ENCODE measurements around the gene CELF2. TPM values are rescaled to one million over a fixed set of nuclear protein-coding genes. Genes with fewer than 3 reads are reported as not detected.

The CELF2 gene
- total and polyA plus RNA-seq, 2 experiments from 2014 or later: 14.4 to 26.5 TPM

DNA sequence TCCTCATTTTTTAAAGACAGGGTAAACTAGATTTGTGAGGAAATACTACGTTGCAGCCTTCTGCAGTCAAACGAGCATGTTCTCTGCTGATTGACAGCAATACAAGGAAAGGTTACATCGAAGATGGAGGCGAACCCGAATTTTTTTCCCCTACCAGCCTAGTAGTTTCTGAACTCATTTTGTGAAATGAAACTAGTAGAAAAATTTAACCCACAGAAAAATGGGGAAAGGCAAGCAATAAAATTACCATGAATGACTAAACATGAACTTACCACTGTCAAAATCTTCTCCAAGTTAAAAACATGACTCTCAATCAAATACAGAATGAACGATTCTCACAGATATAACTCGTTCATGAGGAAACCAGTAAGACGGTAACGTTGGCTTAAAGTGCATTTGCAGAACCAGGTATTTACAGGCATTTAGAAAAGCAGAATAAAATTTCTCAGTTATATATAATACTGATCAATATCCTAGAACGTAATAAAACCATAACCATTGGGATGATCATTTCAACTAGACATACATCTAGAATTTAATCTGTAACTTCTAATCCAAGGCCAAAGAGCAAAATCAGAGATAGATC lies 73.9 kb downstream of the CELF2 start:
- no peaks in the 10 kb centered on the region for H3K79me2 ChIP-seq (ENCODE audit: insufficient read depth)
- no peaks in the 10 kb centered on the region for H4K20me1 ChIP-seq (ENCODE audit: insufficient read depth)
- H3K9me3 ChIP-seq (ENCODE audit: low read depth): no peaks in the 10 kb centered on the region
- 64 to 67% methylated on average over 10 of the region's 10 CpGs for WGBS, 2 experiments (ENCODE audit: low coverage in 1 of 2, low lambda C conversion rate in 2 of 2, missing lambda C conversion rate in 2 of 2)
- no peak overlapping the region for H3K9ac ChIP-seq
- in situ Hi-C loops (cut with MboI): no loop called here
- H2AFZ ChIP-seq: no peak overlapping the region
- H3K36me3 ChIP-seq (ENCODE audit: low read depth): no peaks in the 10 kb centered on the region
- TF ChIP-seq EZH2 (IDR thresholded peaks at IDR 0.05; ENCODE audit: insufficient read depth, poor library complexity, severe bottlenecking): no peak
- TF ChIP-seq EZH2phosphoT487 (IDR thresholded peaks at IDR 0.05; ENCODE audit: insufficient read depth, low read depth): no peak
- H3K27ac ChIP-seq: no peak overlapping the region
- H3K27me3 ChIP-seq (replicated peaks; ENCODE audit: insufficient read depth): no peaks in the 10 kb centered on the region
- no peak for DNase-seq
- H3K4me2 ChIP-seq (ENCODE audit: unreplicated experiment): no peak overlapping the region
- no peaks in the 10 kb centered on the region for H3F3A ChIP-seq (ENCODE audit: insufficient read depth)
- H3K4me1 ChIP-seq (ENCODE audit: insufficient read depth): no peaks in the 10 kb centered on the region
- no peak overlapping the region for H3K4me3 ChIP-seq
- no peaks in the 10 kb centered on the region for H3K9me2 ChIP-seq (ENCODE audit: insufficient read depth)

DNA sequence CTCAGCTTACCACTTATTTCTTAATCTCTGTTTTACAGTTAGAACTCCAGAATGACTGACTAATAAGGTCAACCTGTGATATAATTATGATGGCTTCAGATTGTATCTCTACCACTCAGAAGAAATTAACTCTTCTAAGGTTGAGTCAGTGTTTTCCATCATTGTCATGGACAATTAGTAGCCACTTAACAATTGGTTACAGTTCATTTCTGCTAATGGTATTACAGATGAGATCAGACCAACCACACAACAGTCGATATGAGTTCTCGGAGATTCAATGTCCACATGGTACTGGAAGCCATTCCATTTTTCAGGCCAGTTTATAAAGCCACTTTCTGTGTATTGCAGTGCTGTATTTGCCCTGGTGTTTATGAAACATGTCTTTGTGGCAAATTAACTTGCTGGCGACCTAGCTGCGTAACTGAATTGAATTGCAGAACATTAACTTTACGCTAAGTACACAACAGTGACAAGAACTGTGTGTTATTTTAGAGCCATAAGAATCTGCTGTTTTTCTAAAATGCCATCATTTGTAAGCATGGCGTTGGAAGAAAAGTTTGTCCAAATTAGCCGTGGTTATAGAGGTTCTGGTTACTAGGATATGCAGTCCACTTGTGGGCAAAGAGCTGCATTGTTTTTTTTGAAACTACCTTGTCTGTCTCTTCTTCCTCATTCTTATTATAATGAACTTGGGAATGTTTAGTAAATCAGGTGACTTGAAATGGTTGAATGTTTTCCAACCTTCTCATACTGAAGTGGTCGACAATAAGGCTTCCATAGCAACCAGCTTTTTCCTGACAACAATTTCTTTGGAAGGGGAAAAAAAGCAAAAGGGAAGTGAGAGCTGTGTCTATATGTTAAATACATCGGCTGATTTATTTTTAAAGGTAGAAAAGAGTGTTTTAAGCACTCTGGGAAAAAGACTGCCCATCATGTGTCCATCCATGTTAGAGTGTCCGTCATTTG lies 76.4 kb downstream of the CELF2 start:
- Histone ChIP-seq H2AFZ (no peak overlapping the region), H3K9me2 (ENCODE audit: insufficient read depth) (no peaks in the 10 kb centered on the region), H3K27ac (no peak overlapping the region), H3K4me2 (ENCODE audit: unreplicated experiment) (no peak overlapping the region), H3F3A (ENCODE audit: insufficient read depth) (no peaks in the 10 kb centered on the region), H3K36me3 (ENCODE audit: low read depth) (no peaks in the 10 kb centered on the region), H3K9ac (no peak overlapping the region), H3K4me1 (ENCODE audit: insufficient read depth) (no peaks in the 10 kb centered on the region), H3K4me3 (no peak overlapping the region), H3K27me3 (replicated peaks; ENCODE audit: insufficient read depth) (no peaks in the 10 kb centered on the region), H3K79me2 (ENCODE audit: insufficient read depth) (no peaks in the 10 kb centered on the region), H4K20me1 (ENCODE audit: insufficient read depth) (no peaks in the 10 kb centered on the region; the same call in 1 of the 2 replicates), H3K9me3 (ENCODE audit: low read depth) (no peaks in the 10 kb centered on the region)
- in situ Hi-C loops (cut with MboI): no loop called here
- 71 to 72% methylated on average over 10 of the region's 10 CpGs for WGBS, 2 experiments (ENCODE audit: low coverage in 1 of 2, low lambda C conversion rate in 2 of 2, missing lambda C conversion rate in 2 of 2)
- DNase-seq: no peak
- TF ChIP-seq EZH2phosphoT487 (IDR thresholded peaks at IDR 0.05; ENCODE audit: insufficient read depth, low read depth) (no peak), EZH2 (IDR thresholded peaks at IDR 0.05; ENCODE audit: insufficient read depth, poor library complexity, severe bottlenecking) (no peak)

DNA sequence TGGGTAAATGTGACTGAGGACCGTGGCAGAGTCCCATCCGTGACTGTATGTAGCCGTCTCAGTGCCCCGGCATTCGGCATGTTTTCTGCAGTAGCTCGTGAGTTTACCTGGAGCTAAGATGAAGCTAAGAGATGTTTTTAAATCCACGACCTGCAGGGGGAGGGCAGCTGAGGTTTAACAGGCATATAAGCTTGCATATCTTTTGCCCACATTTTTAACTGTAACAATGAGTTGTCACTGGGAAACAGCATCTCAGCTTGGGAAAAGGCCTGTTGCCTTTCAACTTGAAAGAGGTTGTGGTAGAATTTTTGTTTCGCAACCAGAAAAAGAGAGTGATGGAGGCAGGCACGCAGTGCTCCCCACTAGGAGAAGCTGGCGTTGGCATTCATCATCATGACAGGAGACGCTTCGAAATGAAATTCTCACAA lies 77.7 kb downstream of the CELF2 start:
- H3K36me3 ChIP-seq (ENCODE audit: low read depth): no peaks in the 10 kb centered on the region
- H3K9me3 ChIP-seq (ENCODE audit: low read depth): no peaks in the 10 kb centered on the region
- no peak for DNase-seq
- H3K4me2 ChIP-seq (ENCODE audit: unreplicated experiment): no peak overlapping the region
- no peaks in the 10 kb centered on the region for H3K4me1 ChIP-seq (ENCODE audit: insufficient read depth)
- H3K9ac ChIP-seq: no peak overlapping the region
- TF ChIP-seq EZH2 (IDR thresholded peaks at IDR 0.05; ENCODE audit: insufficient read depth, poor library complexity, severe bottlenecking) (no peak), EZH2phosphoT487 (IDR thresholded peaks at IDR 0.05; ENCODE audit: insufficient read depth, low read depth) (no peak)
- 74 to 80% methylated on average over 12 of the region's 12 CpGs for WGBS, 2 experiments (ENCODE audit: low coverage in 1 of 2, low lambda C conversion rate in 2 of 2, missing lambda C conversion rate in 2 of 2)
- no peaks in the 10 kb centered on the region for H3K79me2 ChIP-seq (ENCODE audit: insufficient read depth)
- H3F3A ChIP-seq (ENCODE audit: insufficient read depth): no peaks in the 10 kb centered on the region
- no peaks in the 10 kb centered on the region for H3K27me3 ChIP-seq (replicated peaks; ENCODE audit: insufficient read depth)
- H3K27ac ChIP-seq: no peak overlapping the region
- H3K4me3 ChIP-seq: no peak overlapping the region
- no peaks in the 10 kb centered on the region; the same call in 1 of the 2 replicates for H4K20me1 ChIP-seq (ENCODE audit: insufficient read depth)
- in situ Hi-C loops (cut with MboI): no loop called here
- H3K9me2 ChIP-seq (ENCODE audit: insufficient read depth): no peaks in the 10 kb centered on the region
- H2AFZ ChIP-seq: no peak overlapping the region

DNA sequence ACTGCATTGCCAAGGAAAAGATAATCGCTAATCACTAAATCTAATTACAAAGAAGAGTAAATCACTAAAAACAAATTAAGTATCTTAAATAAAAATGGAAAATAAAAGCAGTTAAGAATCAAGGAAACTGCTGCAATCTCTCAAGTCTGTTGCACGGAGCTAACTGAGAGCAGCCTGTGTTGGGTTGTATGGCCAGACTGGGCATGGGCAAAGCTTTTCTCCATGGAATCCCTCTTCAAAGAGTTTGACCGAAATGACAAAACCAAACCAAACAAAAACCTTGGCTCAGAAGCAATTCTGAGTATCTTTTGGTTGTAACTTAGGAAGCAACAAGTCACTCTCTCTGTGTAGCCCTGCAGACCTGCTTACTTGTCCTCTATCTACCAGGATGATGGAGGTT lies 78.8 kb downstream of the CELF2 start:
- Histone ChIP-seq H3K27ac (no peak overlapping the region), H2AFZ (no peak overlapping the region), H3K9ac (no peak overlapping the region), H3K4me1 (ENCODE audit: insufficient read depth) (no peaks in the 10 kb centered on the region), H3K79me2 (ENCODE audit: insufficient read depth) (no peaks in the 10 kb centered on the region), H3K36me3 (ENCODE audit: low read depth) (no peaks in the 10 kb centered on the region), H3K9me3 (ENCODE audit: low read depth) (no peaks in the 10 kb centered on the region), H3K4me3 (no peak overlapping the region), H4K20me1 (ENCODE audit: insufficient read depth) (no peaks in the 10 kb centered on the region; the same call in 1 of the 2 replicates), H3F3A (ENCODE audit: insufficient read depth) (no peaks in the 10 kb centered on the region), H3K9me2 (ENCODE audit: insufficient read depth) (no peaks in the 10 kb centered on the region), H3K27me3 (replicated peaks; ENCODE audit: insufficient read depth) (no peaks in the 10 kb centered on the region), H3K4me2 (ENCODE audit: unreplicated experiment) (no peak overlapping the region)
- in situ Hi-C loops (cut with MboI): no loop called here
- 43 to 55% methylated on average over 3 of the region's 3 CpGs for WGBS, 2 experiments (ENCODE audit: low coverage in 1 of 2, low lambda C conversion rate in 2 of 2, missing lambda C conversion rate in 2 of 2)
- DNase-seq: no peak
- TF ChIP-seq EZH2phosphoT487 (IDR thresholded peaks at IDR 0.05; ENCODE audit: insufficient read depth, low read depth): no peak
- TF ChIP-seq EZH2 (IDR thresholded peaks at IDR 0.05; ENCODE audit: insufficient read depth, poor library complexity, severe bottlenecking): no peak

Measured in GM23248 (cell line).